ENCODE results near the gene FRAS1. TPM values are rescaled to one million over a fixed set of nuclear protein-coding genes. Genes with fewer than 3 reads are reported as not detected.

Gene FRAS1
- total and polyA plus RNA-seq, 2 donors (not counting 1 experiment from before 2014, with no cell fraction given), result 0.03 to 0.12 TPM

DNA sequence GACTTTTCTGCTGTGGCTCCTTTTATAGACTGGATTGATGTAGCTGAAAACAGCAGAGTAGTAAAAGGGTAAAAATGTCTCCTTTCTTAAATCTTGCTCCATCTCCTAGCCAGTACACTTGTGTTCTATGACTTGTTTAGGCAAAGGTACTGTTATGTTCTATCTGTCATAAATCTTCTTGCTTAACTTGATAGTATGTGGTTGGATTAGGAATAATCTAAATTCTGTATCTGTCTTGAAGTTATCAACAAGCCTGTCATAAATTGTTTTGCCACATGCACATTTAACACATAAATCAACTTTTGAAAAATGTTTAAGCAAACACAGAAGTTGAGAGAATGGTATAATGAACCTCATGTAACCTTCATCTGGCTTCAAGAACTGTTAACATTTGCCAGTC lies 157.0 kb downstream of the FRAS1 start:
- ChIA-PET CTCF (no interaction called here), POLR2A (no interaction called here)
- DNase-seq (no peak), ATAC-seq (ENCODE audit: low read depth) (no peak)
- no peaks in the 10 kb centered on the region for H3K27me3 ChIP-seq (replicated peaks in 1 of 4; ENCODE audit: control extremely low read depth in 1 of 4, control insufficient read depth in 3 of 4, insufficient read depth in 4 of 4, low read length in 3 of 4)
- H3K36me3 ChIP-seq (replicated peaks in 1 of 2; ENCODE audit: control extremely low read depth in 1 of 2, control insufficient read depth in 1 of 2, extremely low read depth in 1 of 2, insufficient read depth in 2 of 2, low read length in 1 of 2), result no peaks in the 10 kb centered on the region
- Mint-ChIP-seq H3K4me3 (no peak overlapping the region), H3K4me1 (no peaks in the 10 kb centered on the region), H3K27ac (no peak overlapping the region), H3K27me3 (peaks cover 3% of the 10 kb centered on the region), H3K9me3 (ENCODE audit: insufficient read depth) (no peaks in the 10 kb centered on the region)
- H2AFZ ChIP-seq (ENCODE audit: insufficient read depth, low read depth, low read length, poor library complexity, severe bottlenecking), result no peak overlapping the region
- intact Hi-C loops (cut with micrococcal nuclease), result no loop called here
- H3K4me3 ChIP-seq (ENCODE audit: control extremely low read depth in 1 of 5, extremely low read depth in 1 of 5, insufficient read depth in 1 of 5, low read depth in 2 of 5, low read length in 4 of 5), result no peak overlapping the region
- no peak overlapping the region for H3K9ac ChIP-seq (ENCODE audit: low read length)
- H3K9me3 ChIP-seq (ENCODE audit: control extremely low read depth in 1 of 3, control insufficient read depth in 2 of 3, insufficient read depth in 1 of 3, low read length in 2 of 3), result no peaks in the 10 kb centered on the region
- no peak overlapping the region for H3K4me2 ChIP-seq (replicated peaks; ENCODE audit: low read depth, low read length, poor library complexity, severe bottlenecking)
- no peaks in the 10 kb centered on the region for H4K20me1 ChIP-seq (ENCODE audit: control insufficient read depth, insufficient read depth, low read length, poor library complexity, severe bottlenecking)
- H3K79me2 ChIP-seq (ENCODE audit: control insufficient read depth, insufficient read depth, low read length), result no peaks in the 10 kb centered on the region
- TF ChIP-seq, protein P1, sequence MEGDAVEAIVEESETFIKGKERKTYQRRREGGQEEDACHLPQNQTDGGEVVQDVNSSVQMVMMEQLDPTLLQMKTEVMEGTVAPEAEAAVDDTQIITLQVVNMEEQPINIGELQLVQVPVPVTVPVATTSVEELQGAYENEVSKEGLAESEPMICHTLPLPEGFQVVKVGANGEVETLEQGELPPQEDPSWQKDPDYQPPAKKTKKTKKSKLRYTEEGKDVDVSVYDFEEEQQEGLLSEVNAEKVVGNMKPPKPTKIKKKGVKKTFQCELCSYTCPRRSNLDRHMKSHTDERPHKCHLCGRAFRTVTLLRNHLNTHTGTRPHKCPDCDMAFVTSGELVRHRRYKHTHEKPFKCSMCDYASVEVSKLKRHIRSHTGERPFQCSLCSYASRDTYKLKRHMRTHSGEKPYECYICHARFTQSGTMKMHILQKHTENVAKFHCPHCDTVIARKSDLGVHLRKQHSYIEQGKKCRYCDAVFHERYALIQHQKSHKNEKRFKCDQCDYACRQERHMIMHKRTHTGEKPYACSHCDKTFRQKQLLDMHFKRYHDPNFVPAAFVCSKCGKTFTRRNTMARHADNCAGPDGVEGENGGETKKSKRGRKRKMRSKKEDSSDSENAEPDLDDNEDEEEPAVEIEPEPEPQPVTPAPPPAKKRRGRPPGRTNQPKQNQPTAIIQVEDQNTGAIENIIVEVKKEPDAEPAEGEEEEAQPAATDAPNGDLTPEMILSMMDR (IDR thresholded peaks at IDR 0.05), result no peak
- no peak for TF ChIP-seq EZH2 (IDR thresholded peaks at IDR 0.05; ENCODE audit: borderline replicate concordance, insufficient read depth, low read depth, low read length, poor library complexity, severe bottlenecking)
- H3K27ac ChIP-seq (ENCODE audit: low read length in 2 of 2), result no peak overlapping the region
- H3K4me1 ChIP-seq (ENCODE audit: control insufficient read depth in 2 of 2, insufficient read depth in 2 of 2, low read length in 2 of 2), result no peaks in the 10 kb centered on the region

DNA sequence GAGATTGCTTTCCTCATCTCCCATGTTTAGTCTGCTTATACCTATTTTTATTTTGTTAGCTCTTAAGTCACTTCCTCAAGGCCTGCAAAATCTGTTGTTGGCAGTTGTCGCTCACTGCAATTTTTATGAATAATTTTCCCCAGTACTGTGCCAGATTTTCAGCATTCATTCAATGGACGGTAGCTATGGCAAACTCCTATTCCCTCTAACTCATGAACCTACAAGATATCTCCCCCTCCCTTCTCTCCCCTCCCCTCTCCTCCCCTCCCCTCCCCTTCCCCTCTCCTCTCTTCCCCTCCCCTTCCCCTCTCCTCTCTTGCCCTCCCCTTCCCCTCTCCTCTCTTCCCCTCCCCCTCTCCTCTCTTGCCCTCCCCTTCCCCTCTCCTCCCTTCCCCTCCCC lies 160.4 kb downstream of the FRAS1 start:
- H3K27me3 Mint-ChIP-seq, result peaks cover 3% of the 10 kb centered on the region
- Histone ChIP-seq H3K4me3 (ENCODE audit: control extremely low read depth in 1 of 5, extremely low read depth in 1 of 5, insufficient read depth in 1 of 5, low read depth in 2 of 5, low read length in 4 of 5) (no peak overlapping the region), H3K4me2 (replicated peaks; ENCODE audit: low read depth, low read length, poor library complexity, severe bottlenecking) (no peak overlapping the region), H3K27ac (ENCODE audit: low read length in 2 of 2) (no peak overlapping the region), H4K20me1 (ENCODE audit: control insufficient read depth, insufficient read depth, low read length, poor library complexity, severe bottlenecking) (no peaks in the 10 kb centered on the region), H3K4me1 (ENCODE audit: control insufficient read depth in 2 of 2, insufficient read depth in 2 of 2, low read length in 2 of 2) (no peaks in the 10 kb centered on the region), H3K27me3 (replicated peaks in 1 of 4; ENCODE audit: control extremely low read depth in 1 of 4, control insufficient read depth in 3 of 4, insufficient read depth in 4 of 4, low read length in 3 of 4) (no peaks in the 10 kb centered on the region), H3K9ac (ENCODE audit: low read length) (no peak overlapping the region), H2AFZ (ENCODE audit: insufficient read depth, low read depth, low read length, poor library complexity, severe bottlenecking) (no peak overlapping the region), H3K36me3 (replicated peaks in 1 of 2; ENCODE audit: control extremely low read depth in 1 of 2, control insufficient read depth in 1 of 2, extremely low read depth in 1 of 2, insufficient read depth in 2 of 2, low read length in 1 of 2) (no peaks in the 10 kb centered on the region), H3K79me2 (ENCODE audit: control insufficient read depth, insufficient read depth, low read length) (no peaks in the 10 kb centered on the region), H3K9me3 (ENCODE audit: control extremely low read depth in 1 of 3, control insufficient read depth in 2 of 3, insufficient read depth in 1 of 3, low read length in 2 of 3) (no peaks in the 10 kb centered on the region)
- no peak overlapping the region for H3K4me3 Mint-ChIP-seq
- no peaks in the 10 kb centered on the region for H3K9me3 Mint-ChIP-seq (ENCODE audit: insufficient read depth)
- H3K27ac Mint-ChIP-seq, result no peak overlapping the region
- whole genome bisulfite sequencing (ENCODE audit: insufficient coverage), result 100% methylated on average over 2 of the region's 2 CpGs
- no peak for ATAC-seq (ENCODE audit: low read depth)
- TF ChIP-seq, protein P1 (IDR thresholded peaks at IDR 0.05), result no peak
- no peak for TF ChIP-seq EZH2 (IDR thresholded peaks at IDR 0.05; ENCODE audit: borderline replicate concordance, insufficient read depth, low read depth, low read length, poor library complexity, severe bottlenecking)
- ChIA-PET POLR2A (no interaction called here), CTCF (no interaction called here)
- intact Hi-C loops (cut with micrococcal nuclease), result no loop called here
- DNase-seq, result no peak
- no peaks in the 10 kb centered on the region for H3K4me1 Mint-ChIP-seq
